GM23248 (cell line): ENCODE measurements around the gene ZMYM5.

Experiments
- EZH2 ChIP-seq: fragments of 200-600 bp; sonication (generic); IDR thresholded peaks from 2 replicates; pipeline ENCODE4 v1.6.1; 2018; ENCODE audit warnings: antibody characterized with exemption, mild to moderate bottlenecking; ENCODE audit not compliant: insufficient read depth, poor library complexity, severe bottlenecking
- EZH2phosphoT487 ChIP-seq: fragments of 200-600 bp; sonication (generic); IDR thresholded peaks from 2 replicates; pipeline ENCODE4 v1.6.1; 2018; ENCODE audit warnings: antibody characterized with exemption, moderate library complexity, mild to moderate bottlenecking, low read depth; ENCODE audit not compliant: insufficient read depth

- no peak for TF ChIP-seq EZH2
- no peak for TF ChIP-seq EZH2phosphoT487
Observed at GRCh38 chr13:19863323-19864023, at the start of gene ZMYM5.
